Middle frontal gyrus (tissue), 1 donor: ENCODE data around the gene ZNF518B.

Source experiments
- DNase-seq: peaks from one replicate; pipeline ENCODE4 v3.0.0-alpha.2; 2015; ENCODE audit warnings: low spot score; ENCODE audit errors: extremely low spot score

The ZNF518B gene, protein sequence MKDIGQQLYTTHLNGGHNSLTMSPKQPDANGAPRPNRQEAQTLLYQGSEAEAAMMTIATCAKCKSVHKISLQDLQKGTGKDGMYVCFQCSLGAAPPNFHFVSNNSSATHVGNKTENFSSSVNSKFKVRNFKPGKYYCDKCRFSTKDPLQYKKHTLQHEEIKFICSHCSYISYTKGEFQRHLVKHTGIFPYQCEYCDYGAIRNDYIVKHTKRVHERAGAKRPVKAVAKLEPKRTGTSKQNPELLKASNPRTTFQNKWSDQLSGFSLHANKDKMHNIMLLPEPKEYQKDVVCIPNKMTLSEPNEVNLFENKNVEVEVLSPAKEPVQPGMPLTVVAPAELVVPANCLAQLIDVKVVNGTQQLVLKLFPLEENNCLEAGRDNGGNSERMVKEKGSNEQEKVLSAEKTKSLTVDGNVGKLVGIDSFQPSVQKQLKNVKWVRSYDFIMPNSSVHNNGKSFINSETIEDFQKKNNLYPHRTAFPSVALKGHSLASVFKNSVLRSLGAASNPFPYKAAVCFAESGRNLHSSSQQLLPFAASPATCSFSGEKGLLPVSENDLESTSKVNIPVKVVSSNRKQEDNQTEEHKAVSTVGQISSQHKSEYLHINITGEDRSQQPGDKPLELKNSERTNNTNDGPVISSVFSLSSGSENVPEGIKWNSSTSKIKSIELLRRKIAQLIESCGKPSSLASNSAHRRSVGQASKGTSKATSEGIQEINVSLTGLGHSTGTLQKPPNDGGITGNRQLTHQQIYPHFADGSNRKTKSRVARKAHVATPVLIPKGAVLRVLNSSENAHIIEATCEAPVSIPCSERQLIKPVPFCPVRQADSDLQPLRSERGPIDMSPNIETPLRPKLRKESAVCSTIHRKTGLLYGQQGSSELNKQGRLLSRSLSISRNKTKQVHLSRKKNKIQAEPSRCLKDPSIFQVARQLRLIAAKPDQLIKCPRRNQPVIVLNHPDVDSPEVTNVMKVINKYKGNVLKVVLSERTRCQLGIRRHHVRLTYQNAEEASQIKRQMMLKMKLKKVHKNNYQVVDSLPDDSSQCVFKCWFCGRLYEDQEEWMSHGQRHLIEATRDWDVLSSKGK

DNA sequence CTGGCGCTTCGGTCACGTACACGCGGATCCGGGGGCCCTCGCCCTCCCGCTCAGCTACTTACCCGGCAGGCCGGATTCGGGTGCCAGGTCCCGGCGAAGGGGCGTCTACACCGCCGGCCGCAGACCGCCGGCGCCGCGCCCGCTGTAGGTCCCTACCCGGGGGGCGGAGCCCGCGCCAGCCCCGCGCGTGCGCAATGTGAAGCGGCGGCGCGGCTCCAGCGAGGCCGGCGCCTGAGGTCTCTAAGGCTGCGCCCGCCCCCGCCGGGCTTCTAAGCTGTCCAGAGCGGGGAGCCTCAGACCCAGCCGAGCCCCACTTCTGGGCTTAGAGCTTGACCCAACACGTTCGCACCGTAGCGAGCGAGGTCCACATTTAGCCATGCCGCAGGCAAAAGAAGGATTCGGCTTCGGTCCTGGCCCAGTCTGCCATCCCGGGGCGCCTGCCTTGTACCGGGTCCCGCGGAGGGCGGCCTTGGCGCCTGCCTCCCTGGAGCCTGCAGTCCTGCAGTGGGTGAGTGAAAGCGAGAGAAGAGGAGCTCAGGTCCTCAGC, at the start of gene ZNF518B:
ZNF518B (minus strand) TSS at position 172 of the 547 bp plus-strand sequence. CDS start 11,098 bp downstream, outside the sequence.
- DNase-seq: peak; percentile 16

DNA sequence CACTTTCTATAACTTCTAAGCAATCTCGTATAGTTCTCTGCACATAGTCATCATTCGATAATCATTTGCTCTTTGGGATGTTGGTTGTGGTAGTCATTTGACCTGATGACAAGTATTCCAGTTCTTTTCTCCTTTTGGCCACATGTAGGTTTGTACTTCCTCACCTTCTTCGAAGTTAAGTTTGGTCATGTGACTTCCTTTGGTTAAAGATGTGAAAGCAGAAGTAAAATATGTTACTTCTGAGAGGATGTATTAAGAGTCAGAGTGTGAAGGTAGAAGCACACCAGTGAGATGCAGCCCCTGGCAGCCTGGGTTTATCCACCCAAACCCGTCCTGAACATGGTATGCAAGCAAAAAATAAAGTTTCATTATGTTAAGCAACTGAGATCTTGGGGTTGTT, 48.9 kb upstream of the ZNF518B start:
- DNase-seq: no peak

DNA sequence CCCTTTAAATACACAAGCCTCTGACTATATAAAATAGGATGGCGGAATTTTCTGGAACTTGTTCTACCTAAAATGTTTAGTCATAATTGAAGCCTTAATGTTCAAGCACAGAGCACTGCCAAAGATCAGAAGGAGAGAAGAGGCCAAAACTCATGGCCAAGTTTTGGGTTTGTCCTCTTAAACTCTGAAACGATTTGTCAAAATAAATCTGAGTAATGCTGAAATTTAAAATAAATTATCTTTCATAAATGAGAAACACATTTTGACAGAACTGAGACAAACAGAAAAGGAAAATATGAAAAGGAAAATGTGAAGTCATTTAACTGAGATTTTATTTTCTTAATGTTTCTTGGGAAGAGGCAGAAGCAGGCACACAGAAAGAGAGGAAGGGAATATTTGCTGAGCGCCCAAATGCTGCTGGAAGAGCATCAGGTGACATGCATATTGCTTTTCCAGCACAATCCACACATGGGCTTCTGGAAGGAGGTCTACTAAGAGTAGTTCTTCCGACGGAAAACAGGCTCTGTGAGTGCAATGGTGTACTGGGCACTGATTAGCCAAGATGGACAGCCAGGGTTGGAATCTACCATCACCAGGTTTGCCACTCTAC, 47.4 kb upstream of the ZNF518B start:
- DNase-seq: no peak

DNA sequence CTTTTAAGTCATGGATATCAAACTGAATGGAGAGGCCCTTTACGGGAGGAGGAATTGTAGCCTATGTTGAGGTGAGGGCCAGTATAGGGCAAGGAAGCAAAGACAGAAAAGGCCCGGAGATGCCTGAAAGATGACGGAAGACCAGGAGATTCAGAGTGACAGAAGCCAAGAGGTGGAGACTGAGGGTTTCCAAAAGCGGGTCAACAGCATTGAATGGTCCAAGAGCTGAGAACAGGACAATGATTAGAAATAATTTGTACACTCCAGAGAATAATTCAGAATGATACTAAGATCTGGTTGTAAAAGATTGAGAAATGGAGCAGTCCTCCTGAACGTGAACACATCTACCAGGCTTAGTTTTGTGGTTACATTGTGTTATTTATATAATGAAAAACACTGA, 45.5 kb upstream of the ZNF518B start:
- no peak for DNase-seq

DNA sequence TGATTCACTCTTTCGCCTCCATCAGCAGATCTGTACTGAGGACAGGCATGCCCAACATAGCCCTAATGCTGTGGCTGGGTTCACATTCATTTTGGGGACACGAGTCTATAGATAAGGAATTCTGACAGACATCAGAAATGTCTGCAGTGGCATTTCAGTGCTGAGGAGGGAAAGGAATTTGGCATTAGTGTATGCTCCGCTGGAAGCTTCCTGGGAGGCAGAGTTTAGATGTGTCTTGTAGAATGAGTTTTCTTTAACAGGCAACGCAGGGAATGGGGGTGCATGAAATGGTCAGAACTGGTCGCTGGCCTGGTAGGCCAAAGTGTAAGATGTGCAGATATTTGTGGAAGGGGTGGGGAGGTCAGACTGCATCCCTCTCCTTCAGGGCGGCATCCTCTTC, 43.5 kb upstream of the ZNF518B start:
- DNase-seq: no peak

DNA sequence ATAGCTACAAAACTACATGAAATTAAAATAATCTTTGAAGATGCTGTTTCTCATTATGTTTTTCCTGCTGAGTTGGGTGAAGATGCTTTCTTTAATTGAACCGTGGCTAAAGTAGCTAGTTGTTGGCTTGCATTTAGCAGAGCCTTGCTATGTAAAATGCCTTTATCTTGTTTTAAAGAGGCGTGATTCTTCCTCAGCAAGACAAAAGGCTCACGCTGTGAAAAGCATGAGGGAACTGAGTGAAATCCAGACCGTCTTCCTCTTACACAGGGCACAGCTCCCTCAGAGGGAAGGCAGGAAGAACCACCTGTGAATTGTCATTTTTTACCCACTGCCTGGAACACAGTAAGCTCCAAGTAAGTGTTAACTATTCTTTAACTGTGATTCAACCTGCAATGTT, 39.0 kb upstream of the ZNF518B start:
- DNase-seq: no peak

DNA sequence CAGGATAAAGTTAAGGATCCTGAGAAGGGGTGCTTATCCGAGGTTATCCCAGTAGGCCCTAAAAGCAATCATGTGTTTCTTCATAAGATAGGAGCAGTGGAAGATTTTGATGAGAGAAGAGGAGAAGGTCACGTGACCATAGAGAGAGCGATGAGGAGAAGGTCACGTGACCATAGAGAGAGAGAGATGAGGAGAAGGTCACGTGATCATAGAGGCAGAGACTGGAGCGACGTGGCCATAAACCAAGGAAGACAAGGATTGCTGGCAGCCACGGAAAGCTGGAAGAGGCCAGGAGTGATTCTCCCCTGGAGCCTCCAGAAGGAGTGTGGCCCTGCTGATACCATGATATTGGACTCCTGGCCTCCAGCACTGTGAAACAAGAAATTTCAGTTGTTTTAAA, 38.4 kb upstream of the ZNF518B start:
- no peak for DNase-seq

DNA sequence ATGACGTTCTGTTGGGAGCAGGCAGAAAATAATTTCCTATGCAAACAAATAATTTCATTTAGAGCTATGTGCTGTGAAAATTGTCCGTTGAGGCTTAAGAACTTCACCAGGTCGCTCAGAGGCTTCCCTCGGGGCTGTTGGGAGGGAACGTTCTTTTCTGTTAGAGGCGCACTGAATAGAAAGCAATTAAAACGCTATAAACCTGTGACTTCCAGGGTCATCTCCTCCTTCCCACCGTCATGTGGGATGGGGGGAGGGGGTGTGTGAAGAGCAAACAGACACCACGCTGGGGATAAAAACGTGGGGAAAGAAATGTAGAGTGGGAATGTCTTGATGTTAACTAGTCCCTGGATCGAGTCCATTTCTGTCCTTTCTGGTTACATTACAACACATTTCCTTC, 35.2 kb upstream of the ZNF518B start:
- no peak for DNase-seq

DNA sequence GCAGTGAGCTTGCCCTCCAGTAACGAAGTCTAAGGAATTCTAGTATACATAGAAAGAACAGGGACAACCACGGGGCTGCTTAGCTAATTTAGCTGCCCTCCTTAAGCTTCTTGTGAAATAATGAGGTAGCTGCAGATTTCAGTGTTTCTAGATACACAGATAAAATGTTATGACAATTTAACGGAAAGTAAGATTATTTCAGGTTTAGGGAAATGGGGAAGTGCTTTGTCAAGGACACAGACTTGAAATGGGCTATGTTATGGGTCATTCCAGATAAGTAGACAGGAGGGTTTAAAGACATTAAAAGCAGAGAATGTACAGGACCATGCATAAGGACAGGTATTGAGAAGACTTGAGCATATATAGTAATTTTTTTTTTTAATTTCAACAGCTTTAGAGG, 34.2 kb upstream of the ZNF518B start:
- DNase-seq: no peak

DNA sequence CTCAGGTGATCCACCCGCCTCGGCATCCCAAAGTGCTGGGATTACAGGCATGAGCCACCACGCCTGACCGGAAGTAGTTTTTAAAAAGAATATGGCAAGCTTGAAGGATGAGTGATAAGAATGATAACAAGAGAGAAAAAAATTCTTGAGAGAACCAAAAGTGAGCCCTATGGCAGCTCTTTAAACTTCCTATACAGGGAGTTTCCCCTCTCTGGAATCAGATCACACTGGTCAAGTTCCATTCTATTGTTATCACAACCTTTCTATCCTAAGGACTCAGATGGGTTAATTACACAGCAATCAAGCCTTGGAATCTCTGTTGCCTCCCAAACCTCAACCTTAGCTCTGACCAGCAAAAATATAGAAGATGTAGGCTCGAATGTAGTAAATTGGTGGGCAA, 33.8 kb upstream of the ZNF518B start:
- DNase-seq: no peak

DNA sequence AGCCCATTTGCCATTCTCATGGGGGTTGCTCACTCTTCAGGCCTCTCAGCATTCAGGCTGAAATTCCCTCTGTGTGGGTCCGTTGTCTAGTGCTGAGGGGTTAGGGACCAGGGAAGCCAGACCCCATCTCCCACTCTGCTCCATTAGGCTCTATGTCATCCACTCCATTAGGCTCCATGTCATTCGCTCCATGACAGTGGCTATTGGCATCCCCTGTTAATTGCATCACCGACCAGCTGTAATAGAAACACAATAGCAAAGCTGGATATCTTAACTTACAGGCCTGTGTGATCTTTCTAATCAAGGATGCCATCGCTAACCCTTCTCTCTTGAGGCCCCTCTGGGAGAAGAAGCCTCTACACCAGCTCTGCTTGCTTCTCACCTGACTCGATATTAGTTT, 25.7 kb upstream of the ZNF518B start:
- no peak for DNase-seq

DNA sequence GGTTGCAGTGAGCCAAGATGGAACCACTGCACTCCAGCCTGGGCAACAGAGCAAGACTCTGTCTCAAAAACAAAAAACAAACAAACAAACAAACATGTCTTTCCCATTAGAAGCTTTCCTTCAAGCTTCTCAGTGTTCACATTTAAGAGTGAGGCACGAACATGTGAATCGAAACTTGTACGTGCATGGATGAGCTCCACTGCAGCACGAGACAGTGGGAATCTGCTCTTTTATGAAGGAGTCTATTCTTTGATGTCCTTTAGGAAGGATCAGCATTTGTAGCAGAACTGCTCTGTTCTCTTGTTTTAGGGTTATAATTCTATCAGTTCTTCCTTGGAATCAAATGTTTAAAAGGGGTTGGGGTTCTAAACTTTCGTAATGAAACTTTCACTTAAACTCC, 23.4 kb upstream of the ZNF518B start:
- DNase-seq: no peak

DNA sequence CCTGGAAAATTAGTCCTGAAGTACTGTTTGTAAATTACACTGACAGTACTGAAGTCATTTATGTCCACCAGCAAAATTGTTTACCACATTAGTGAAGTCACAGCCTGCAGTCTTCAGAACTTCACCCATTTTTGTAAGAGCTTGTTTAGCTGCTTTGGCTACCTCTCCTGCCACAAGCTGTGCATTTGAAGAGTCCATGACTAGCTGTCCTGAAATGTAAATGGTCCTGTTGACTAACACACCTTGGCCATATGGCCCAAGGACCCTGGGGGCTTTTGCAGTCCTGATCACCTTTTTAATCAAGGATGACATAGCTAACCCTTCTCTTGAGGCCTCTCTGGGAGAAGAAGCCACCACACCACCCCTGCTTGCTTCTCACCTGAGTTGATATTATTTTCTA, 21.4 kb upstream of the ZNF518B start:
- DNase-seq: no peak

DNA sequence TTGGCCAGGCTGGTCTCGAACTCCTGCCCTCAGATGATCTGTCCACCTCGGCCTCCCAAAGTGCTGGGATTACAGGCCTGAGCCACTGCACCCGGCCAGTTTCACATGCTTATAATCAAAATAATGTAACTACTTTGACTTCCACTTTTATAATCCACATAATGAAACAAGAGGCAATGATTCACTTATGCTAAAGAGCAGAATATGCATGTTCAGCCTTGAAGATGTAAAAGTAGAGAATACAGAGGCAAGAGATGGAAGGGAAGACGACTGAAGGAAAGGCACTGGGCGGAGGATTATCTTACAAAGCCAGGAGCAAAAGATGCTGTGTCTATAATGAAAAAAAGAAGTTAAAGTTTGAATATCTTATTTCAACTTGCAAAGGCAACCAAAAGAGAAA, 13.3 kb upstream of the ZNF518B start:
- DNase-seq: no peak

DNA sequence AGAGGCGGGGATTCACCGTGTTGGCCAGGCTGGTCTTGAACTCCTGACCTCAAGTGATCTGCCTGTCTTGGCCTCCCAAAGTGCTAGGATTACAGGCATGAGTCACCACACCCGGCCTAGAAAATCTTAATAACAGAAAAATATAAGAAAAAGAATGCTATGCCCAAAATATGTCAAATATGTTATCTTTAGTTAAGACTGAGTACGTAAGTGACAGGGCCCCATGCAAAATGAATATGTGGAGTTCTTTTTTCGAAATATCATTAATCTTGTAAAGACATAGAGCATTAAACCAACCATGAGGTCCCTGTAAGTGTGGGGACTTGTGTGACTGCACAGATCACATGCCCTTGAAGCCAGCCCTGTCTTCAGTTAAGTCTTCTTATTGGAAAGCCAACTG, 8.9 kb upstream of the ZNF518B start:
- DNase-seq: no peak

DNA sequence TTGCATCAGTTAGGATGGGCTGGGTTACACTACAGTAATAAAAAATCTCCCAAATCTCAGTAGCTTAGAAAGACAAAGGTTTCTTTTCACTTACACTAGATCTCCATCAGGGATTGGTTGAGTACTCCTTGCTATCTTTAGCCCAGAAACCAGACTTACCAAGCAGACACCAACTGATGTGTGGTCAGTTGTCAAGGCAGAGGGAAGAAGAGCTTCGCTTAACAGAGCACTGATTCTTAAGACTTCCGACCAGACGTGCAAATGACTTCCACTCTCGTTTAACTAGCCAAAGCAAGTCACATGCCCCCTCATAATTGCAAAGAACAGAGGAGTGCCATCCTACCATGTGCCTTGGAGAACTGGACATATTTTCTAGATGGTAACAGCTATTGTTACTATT, 5.7 kb upstream of the ZNF518B start:
- no peak for DNase-seq

DNA sequence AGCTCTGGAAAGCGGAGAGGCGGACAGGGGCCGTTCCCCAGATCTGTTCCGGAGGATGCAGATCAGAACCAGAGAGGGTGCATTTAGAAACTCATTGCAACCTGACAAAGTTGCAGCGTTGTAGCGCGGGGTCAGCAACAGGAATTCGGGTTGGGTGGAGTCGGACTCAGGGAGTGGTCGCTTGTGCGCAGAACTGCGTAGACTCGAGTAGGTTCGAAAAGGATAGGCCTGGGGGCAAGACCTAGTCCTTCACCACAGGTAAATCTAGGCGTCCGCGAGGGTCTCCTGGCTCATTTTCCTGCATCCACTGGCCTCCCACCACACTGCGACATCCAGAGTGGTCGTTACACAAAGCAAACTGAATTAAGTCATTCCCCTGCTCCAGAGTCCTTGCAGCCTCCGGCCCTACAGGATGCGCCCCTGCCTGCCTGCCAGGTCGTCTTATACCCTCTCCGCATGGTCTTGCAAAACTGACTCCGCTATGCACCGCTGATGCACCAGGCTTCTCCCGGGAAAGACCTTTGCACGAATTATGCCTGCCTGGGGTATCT, 4.7 kb upstream of the ZNF518B start:
- DNase-seq: no peak

DNA sequence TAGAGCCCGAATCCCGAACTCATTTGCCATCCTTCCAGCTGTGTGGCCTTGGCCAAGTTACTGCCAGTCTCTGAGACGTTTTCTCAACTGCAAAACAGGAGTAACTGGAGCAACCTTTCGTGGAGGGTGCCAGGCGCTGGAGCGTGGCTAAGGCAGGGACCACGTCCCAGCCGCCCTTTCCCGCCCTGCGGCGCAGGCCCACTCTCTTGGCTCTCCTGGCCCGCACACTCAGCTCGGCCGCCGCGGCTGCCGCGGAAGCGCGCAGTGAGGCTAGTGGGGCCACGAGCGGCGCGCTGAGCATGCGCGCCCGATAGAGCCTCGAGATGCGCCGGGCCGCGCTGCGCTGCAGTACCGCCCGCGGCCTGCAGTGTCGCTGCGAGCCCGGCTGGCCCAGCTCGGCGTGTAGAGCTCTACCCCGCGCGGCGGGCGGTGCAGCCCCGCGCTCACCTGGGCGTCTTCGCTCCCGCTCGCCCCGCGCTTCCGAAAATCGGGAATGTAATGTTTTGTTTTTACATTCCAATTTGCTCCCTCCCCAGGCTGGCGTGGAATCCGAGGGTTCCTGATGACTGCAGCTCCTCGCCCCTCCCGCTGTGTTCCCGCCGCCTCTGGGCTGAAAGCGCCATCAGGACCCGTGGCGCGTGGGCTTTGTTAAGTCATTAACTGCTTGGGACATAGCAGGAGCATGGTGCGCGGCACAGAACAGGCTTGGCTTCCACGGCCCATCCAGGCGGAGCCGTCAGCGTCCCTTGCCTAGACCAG, 4.0 kb upstream of the ZNF518B start:
- DNase-seq: no peak

DNA sequence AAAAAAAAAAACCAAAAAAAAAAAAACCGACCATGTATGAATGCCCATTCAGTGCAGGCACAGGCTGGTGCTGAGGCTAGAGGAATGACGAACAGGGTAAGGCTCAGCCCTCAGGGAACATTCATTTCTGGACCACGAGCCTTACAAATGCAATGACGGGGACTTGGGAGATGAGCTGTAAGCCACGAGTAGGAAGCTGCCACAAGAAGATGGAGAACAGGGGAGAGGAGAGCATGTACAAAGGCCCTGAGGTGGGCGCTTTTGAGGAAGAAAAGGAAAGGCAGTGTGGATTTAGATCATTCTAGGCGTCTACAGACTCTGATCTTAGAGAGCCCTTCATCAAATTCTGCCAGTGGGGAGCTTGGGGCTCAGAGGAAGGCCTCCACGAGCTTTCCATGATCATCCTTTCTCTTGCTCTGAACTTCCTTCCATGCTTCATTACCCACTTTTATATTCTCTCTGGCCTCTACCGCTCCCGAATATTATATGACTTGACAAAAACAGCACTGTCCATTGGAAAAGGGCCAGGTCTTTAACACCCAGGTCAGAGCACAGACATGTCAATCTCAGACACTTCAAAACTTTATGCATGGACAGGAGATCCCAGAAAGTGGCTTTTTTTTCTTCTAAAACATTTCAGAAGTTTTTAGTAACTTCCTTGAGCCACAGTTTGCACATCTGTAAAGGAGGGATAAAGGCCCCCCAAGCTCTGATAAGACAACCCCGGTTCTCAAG, 3.3 kb upstream of the ZNF518B start:
- no peak for DNase-seq

DNA sequence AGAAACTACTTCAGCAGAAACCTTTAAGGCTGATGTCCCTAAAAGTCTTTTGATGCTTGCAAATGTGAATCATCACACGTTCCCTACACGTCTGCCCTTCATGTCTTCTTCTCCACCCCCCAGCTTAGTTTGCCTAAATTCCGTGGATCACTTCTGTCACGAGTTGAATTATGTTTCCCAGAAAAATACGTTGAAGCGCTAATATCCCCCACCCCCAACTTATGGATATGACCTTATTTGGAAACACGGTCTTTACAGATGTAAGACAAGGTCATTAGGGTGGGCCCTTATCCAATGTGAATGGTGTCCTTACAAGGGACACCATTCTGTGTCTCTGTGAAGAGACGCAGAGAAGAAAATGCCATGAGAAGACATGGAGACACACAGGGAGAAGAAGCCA, 2.1 kb upstream of the ZNF518B start:
- no peak for DNase-seq
